Measurements from ENCODE around the gene PPP1R2B.
"Not testable (repeated sequence)": the region's sequence is repeated elsewhere in the genome, so short reads cannot be mapped to it uniquely, and the experiment has no call there.

Gene PPP1R2B

GRCh38 chr5:156825688-156826087 is 24.4 kb upstream of the PPP1R2B start:
- Histone ChIP-seq H3K27ac (ENCODE audit: insufficient read depth, low read depth, low read length, poor library complexity, severe bottlenecking) (no peak overlapping the region), H3K27me3 (ENCODE audit: control insufficient read depth, insufficient read depth, low read length, poor library complexity, severe bottlenecking) (no peaks in the 10 kb centered on the region), H3K9me3 (ENCODE audit: control insufficient read depth, low read length) (no peaks in the 10 kb centered on the region), H3K4me3 (ENCODE audit: insufficient read depth, low read depth, low read length) (no peak overlapping the region), H3K36me3 (ENCODE audit: control insufficient read depth, insufficient read depth, low read length) (no peaks in the 10 kb centered on the region), H3K4me1 (ENCODE audit: control insufficient read depth, insufficient read depth, low read length) (no peaks in the 10 kb centered on the region)
- WGBS, 2 experiments = 91% methylated on average over 3 of the region's 3 CpGs

GRCh38 chr5:156826150-156826549 is 23.9 kb upstream of the PPP1R2B start:
- 91 to 94% methylated on average over 4 of the region's 4 CpGs for WGBS, 2 experiments
- Histone ChIP-seq H3K4me1 (ENCODE audit: control insufficient read depth, insufficient read depth, low read length) (no peaks in the 10 kb centered on the region), H3K27me3 (ENCODE audit: control insufficient read depth, insufficient read depth, low read length, poor library complexity, severe bottlenecking) (no peaks in the 10 kb centered on the region), H3K4me3 (ENCODE audit: insufficient read depth, low read depth, low read length) (no peak overlapping the region), H3K36me3 (ENCODE audit: control insufficient read depth, insufficient read depth, low read length) (no peaks in the 10 kb centered on the region), H3K9me3 (ENCODE audit: control insufficient read depth, low read length) (no peaks in the 10 kb centered on the region), H3K27ac (ENCODE audit: insufficient read depth, low read depth, low read length, poor library complexity, severe bottlenecking) (no peak overlapping the region)

DNA sequence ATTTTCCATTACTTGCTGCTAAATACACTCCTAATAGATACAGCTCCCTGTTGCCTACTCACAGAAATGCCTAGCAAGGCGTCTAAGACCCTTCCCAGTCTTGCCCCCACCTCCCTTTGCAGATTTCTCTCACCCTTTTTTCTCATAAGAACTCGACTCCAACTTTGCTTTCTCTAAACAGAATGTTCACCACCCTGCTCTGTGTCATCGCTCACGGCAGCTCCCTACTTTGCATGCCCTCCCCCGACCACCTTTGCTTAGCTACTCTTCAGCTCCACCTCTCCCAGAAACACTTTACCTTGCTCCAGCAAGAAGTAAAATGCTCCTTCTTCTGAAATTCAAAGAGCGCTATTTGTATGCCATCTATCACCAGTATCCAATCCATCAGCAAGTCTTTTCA is 15.2 kb upstream of the PPP1R2B start:
- WGBS, 2 experiments = 80 to 83% methylated on average over 6 of the region's 6 CpGs
- H3K36me3 ChIP-seq (ENCODE audit: control insufficient read depth, insufficient read depth, low read length) = no peaks in the 10 kb centered on the region
- H3K27me3 ChIP-seq (ENCODE audit: control insufficient read depth, insufficient read depth, low read length, poor library complexity, severe bottlenecking) = no peaks in the 10 kb centered on the region

DNA sequence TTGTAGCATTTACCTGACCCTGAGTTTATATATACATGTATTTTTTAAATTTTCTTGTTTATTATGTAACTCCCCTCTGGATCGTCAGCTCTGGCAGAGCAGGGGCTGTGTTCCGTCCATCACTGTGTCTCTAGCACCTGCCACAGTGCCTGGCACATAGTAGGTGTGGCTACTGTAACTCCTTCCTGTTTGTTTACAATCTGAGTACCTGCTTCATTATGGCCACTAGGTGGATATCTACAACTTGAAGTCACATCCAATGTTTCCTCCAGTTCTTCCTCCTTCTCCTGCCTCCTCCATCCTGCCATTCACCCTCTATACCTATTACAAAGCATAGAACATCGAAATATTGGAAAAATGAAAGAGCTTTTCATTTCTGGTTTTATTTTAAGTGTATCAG is 14.2 kb upstream of the PPP1R2B start:
- WGBS, 2 experiments = 75 to 93% methylated on average over 2 to 3 of the region's 3 CpGs
- no peaks in the 10 kb centered on the region for H3K27me3 ChIP-seq (ENCODE audit: control insufficient read depth, insufficient read depth, low read length, poor library complexity, severe bottlenecking)
- no peaks in the 10 kb centered on the region for H3K9me3 ChIP-seq (ENCODE audit: control insufficient read depth, low read length)
- no peak overlapping the region for H3K27ac ChIP-seq (ENCODE audit: insufficient read depth, low read depth, low read length, poor library complexity, severe bottlenecking)
- no peak overlapping the region for H3K4me3 ChIP-seq (ENCODE audit: insufficient read depth, low read depth, low read length)
- no peaks in the 10 kb centered on the region for H3K4me1 ChIP-seq (ENCODE audit: control insufficient read depth, insufficient read depth, low read length)
- no peaks in the 10 kb centered on the region for H3K36me3 ChIP-seq (ENCODE audit: control insufficient read depth, insufficient read depth, low read length)

More for the DNA sequence above, 15.2 kb upstream of the PPP1R2B start:
- H3K4me3 ChIP-seq (ENCODE audit: insufficient read depth, low read depth, low read length) = no peak overlapping the region
- H3K4me1 ChIP-seq (ENCODE audit: control insufficient read depth, insufficient read depth, low read length) = no peaks in the 10 kb centered on the region
- no peaks in the 10 kb centered on the region for H3K9me3 ChIP-seq (ENCODE audit: control insufficient read depth, low read length)
- no peak overlapping the region for H3K27ac ChIP-seq (ENCODE audit: insufficient read depth, low read depth, low read length, poor library complexity, severe bottlenecking)

DNA sequence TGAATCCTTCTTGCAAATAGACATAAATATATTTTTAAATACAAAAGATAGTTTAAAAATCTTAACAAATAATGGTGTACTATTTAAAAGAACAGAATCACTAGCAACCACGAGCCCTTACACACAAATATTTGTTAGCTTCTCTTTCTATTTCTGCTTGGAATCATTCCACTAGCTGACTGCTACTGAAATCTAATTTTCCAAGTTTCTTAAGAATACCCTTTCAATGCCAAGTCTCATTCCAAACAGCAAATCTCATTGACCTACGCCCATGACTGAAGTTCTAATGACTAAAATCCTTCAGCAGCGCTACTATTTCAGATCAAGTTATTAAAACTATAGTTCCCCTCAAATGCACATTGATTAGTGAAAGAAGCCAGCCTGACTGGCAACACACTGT is 13.2 kb upstream of the PPP1R2B start:
- 92 to 95% methylated on average over 3 of the region's 3 CpGs for WGBS, 2 experiments
- no peaks in the 10 kb centered on the region for H3K36me3 ChIP-seq (ENCODE audit: control insufficient read depth, insufficient read depth, low read length)
- H3K4me3 ChIP-seq (ENCODE audit: insufficient read depth, low read depth, low read length) = no peak overlapping the region
- H3K9me3 ChIP-seq (ENCODE audit: control insufficient read depth, low read length) = no peaks in the 10 kb centered on the region
- H3K27me3 ChIP-seq (ENCODE audit: control insufficient read depth, insufficient read depth, low read length, poor library complexity, severe bottlenecking) = no peaks in the 10 kb centered on the region
- H3K27ac ChIP-seq (ENCODE audit: insufficient read depth, low read depth, low read length, poor library complexity, severe bottlenecking) = no peak overlapping the region
- H3K4me1 ChIP-seq (ENCODE audit: control insufficient read depth, insufficient read depth, low read length) = no peaks in the 10 kb centered on the region

GRCh38 chr5:156838961-156839360 is 11.1 kb upstream of the PPP1R2B start:
- Histone ChIP-seq H3K27me3 (ENCODE audit: control insufficient read depth, insufficient read depth, low read length, poor library complexity, severe bottlenecking) (no peaks in the 10 kb centered on the region), H3K36me3 (ENCODE audit: control insufficient read depth, insufficient read depth, low read length) (no peaks in the 10 kb centered on the region), H3K27ac (ENCODE audit: insufficient read depth, low read depth, low read length, poor library complexity, severe bottlenecking) (no peak overlapping the region), H3K9me3 (ENCODE audit: control insufficient read depth, low read length) (no peaks in the 10 kb centered on the region), H3K4me1 (ENCODE audit: control insufficient read depth, insufficient read depth, low read length) (no peaks in the 10 kb centered on the region), H3K4me3 (ENCODE audit: insufficient read depth, low read depth, low read length) (no peak overlapping the region)
- 95 to 97% methylated on average over 5 of the region's 5 CpGs for WGBS, 2 experiments

- Histone ChIP-seq H3K36me3 (ENCODE audit: control insufficient read depth, insufficient read depth, low read length) (no peaks in the 10 kb centered on the region), H3K4me1 (ENCODE audit: control insufficient read depth, insufficient read depth, low read length) (no peaks in the 10 kb centered on the region), H3K27me3 (ENCODE audit: control insufficient read depth, insufficient read depth, low read length, poor library complexity, severe bottlenecking) (no peaks in the 10 kb centered on the region), H3K9me3 (ENCODE audit: control insufficient read depth, low read length) (no peaks in the 10 kb centered on the region), H3K4me3 (ENCODE audit: insufficient read depth, low read depth, low read length) (no peak overlapping the region), H3K27ac (ENCODE audit: insufficient read depth, low read depth, low read length, poor library complexity, severe bottlenecking) (no peak overlapping the region)
These were observed 8.4 kb upstream of the PPP1R2B start for GRCh38 chr5:156841737-156842136.

GRCh38 chr5:156846914-156847313 is 3.2 kb upstream of the PPP1R2B start:
- WGBS, 2 experiments = 90 to 96% methylated on average over 2 of the region's 2 CpGs
- Histone ChIP-seq H3K4me1 (ENCODE audit: control insufficient read depth, insufficient read depth, low read length) (no peaks in the 10 kb centered on the region), H3K9me3 (ENCODE audit: control insufficient read depth, low read length) (no peaks in the 10 kb centered on the region), H3K27me3 (ENCODE audit: control insufficient read depth, insufficient read depth, low read length, poor library complexity, severe bottlenecking) (no peaks in the 10 kb centered on the region), H3K36me3 (ENCODE audit: control insufficient read depth, insufficient read depth, low read length) (no peaks in the 10 kb centered on the region), H3K4me3 (ENCODE audit: insufficient read depth, low read depth, low read length) (no peak overlapping the region), H3K27ac (ENCODE audit: insufficient read depth, low read depth, low read length, poor library complexity, severe bottlenecking) (no peak overlapping the region)

DNA sequence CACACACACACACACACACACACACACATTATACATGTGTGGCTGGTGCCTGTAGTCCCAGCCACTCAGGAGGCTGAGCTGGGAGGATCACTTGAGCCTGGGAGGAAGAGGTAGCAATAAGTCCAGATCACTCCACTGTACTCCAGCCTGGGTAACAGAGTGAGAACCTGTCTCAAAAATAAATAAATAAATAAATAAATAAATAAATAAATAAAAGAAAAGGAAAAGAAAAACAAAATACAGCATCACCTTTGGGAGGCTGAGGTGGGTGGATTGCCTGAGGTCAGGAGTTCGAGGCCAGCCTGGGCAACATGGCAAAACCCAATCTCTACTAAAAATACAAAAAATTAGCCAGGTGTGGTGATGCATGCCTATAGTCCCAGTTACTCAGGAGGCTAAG is 1.6 kb upstream of the PPP1R2B start:
- H3K4me3 ChIP-seq (ENCODE audit: insufficient read depth, low read depth, low read length); H3K4me1 ChIP-seq (ENCODE audit: control insufficient read depth, insufficient read depth, low read length); H3K9me3 ChIP-seq (ENCODE audit: control insufficient read depth, low read length); H3K36me3 ChIP-seq (ENCODE audit: control insufficient read depth, insufficient read depth, low read length); H3K27ac ChIP-seq (ENCODE audit: insufficient read depth, low read depth, low read length, poor library complexity, severe bottlenecking); H3K27me3 ChIP-seq (ENCODE audit: control insufficient read depth, insufficient read depth, low read length, poor library complexity, severe bottlenecking): not testable (repeated sequence)
- WGBS, 2 experiments = 88 to 89% methylated on average over 1 of the region's 1 CpG

GRCh38 chr5:156851880-156852279 is 1.8 kb downstream of the PPP1R2B start:
- H3K27ac ChIP-seq (ENCODE audit: insufficient read depth, low read depth, low read length, poor library complexity, severe bottlenecking) = no peak overlapping the region
- 91 to 95% methylated on average over 3 of the region's 3 CpGs for WGBS, 2 experiments
- H3K9me3 ChIP-seq (ENCODE audit: control insufficient read depth, low read length) = no peaks in the 10 kb centered on the region
- no peaks in the 10 kb centered on the region for H3K36me3 ChIP-seq (ENCODE audit: control insufficient read depth, insufficient read depth, low read length)
- H3K27me3 ChIP-seq (ENCODE audit: control insufficient read depth, insufficient read depth, low read length, poor library complexity, severe bottlenecking) = no peaks in the 10 kb centered on the region
- H3K4me1 ChIP-seq (ENCODE audit: control insufficient read depth, insufficient read depth, low read length) = no peaks in the 10 kb centered on the region
- H3K4me3 ChIP-seq (ENCODE audit: insufficient read depth, low read depth, low read length) = no peak overlapping the region

DNA sequence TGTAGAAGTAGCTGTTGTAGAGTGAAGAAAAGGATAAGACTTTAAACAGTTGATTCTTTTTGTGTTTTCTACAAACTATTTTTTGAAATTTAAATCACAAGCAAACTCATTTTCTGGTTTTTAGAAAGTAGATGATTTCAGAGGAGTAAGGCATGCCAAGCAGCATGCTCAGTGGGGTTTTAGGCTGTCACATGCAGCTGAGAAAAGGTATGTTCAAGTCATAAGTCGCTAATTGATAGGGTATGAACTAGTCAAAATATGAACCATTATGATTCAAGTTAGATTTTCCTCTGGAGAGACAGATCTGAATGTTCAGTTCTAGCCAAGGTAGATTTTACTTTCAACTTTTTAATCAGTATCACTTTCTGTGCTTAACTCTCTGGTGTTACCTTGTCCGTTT is 3.0 kb downstream of the PPP1R2B start:
- not testable (repeated sequence) for H3K4me3 ChIP-seq (ENCODE audit: insufficient read depth, low read depth, low read length); H3K36me3 ChIP-seq (ENCODE audit: control insufficient read depth, insufficient read depth, low read length); H3K4me1 ChIP-seq (ENCODE audit: control insufficient read depth, insufficient read depth, low read length); H3K27me3 ChIP-seq (ENCODE audit: control insufficient read depth, insufficient read depth, low read length, poor library complexity, severe bottlenecking); H3K27ac ChIP-seq (ENCODE audit: insufficient read depth, low read depth, low read length, poor library complexity, severe bottlenecking); H3K9me3 ChIP-seq (ENCODE audit: control insufficient read depth, low read length)
- 93 to 100% methylated on average over 2 of the region's 2 CpGs for WGBS, 2 experiments

All from ectodermal cell (in vitro differentiated cells).